Keratinocyte (primary cell): Measurements from ENCODE around the gene EXOC3L1. TPM values are rescaled to one million over a fixed set of nuclear protein-coding genes. Genes with fewer than 3 reads are reported as not detected.
A peak's percentile ranks its signal among the peaks of the same experiment; 100 is the strongest.

ENCODE experiments used
- DNase-seq: peaks from one replicate; pipeline ENCODE4 v3.0.0-alpha.2; 2011; ENCODE audit warnings: low read depth, missing footprints, low spot score
- FAIRE-seq: peaks from 2 replicates; lab custom pipeline; 2011; peaks lifted over from hg19 to GRCh38; lab: Jason Lieb, UNC
- H2AFZ ChIP-seq: 2 replicates; pipeline ENCODE4 v1.6.0; 2012; ENCODE audit warnings: low read length, control low read depth, inconsistent platforms; ENCODE audit not compliant: control insufficient read depth
- H3K27ac ChIP-seq: 2 replicates; pipeline ENCODE4 v1.5.1; 2011; ENCODE audit warnings: low read length; ENCODE audit not compliant: control insufficient read depth, insufficient read depth
- H3K27me3 ChIP-seq: 3 replicates; pipeline ENCODE4 v1.6.0; 2011; ENCODE audit warnings: low read length; ENCODE audit not compliant: control insufficient read depth, insufficient read depth; ENCODE audit errors: extremely low read depth
- H3K36me3 ChIP-seq, 2 experiments: 2 replicates in 1 of 2; 3 replicates in 1 of 2; pipeline ENCODE4 v1.5.1; 2011; ENCODE audit warnings: low read length in 2 of 2, mild to moderate bottlenecking in 1 of 2; ENCODE audit not compliant: control insufficient read depth in 2 of 2, insufficient read depth in 2 of 2; ENCODE audit errors: extremely low read depth in 1 of 2
- H3K4me1 ChIP-seq: 3 replicates; pipeline ENCODE4 v1.5.1; 2011; ENCODE audit warnings: low read length; ENCODE audit not compliant: control insufficient read depth, insufficient read depth; ENCODE audit errors: extremely low read depth
- H3K4me2 ChIP-seq: 3 replicates; pipeline ENCODE4 v1.6.0; 2011; ENCODE audit warnings: low read depth, low read length; ENCODE audit not compliant: control insufficient read depth, insufficient read depth; ENCODE audit errors: extremely low read depth
- H3K4me3 ChIP-seq, 3 experiments: fragments of 200-600 bp in 1 of 3; sonication (generic) in 1 of 3; 2 replicates in 2 of 3; 3 replicates in 1 of 3; pipeline ENCODE4 v1.5.1; 2011 to 2016; ENCODE audit warnings: low read length in 3 of 3, mild to moderate bottlenecking in 3 of 3, control low read depth in 2 of 3, inconsistent platforms in 1 of 3, low read depth in 1 of 3, mixed read lengths in 1 of 3, mixed run types in 1 of 3, moderate library complexity in 1 of 3; ENCODE audit not compliant: control insufficient read depth in 2 of 3, insufficient read depth in 2 of 3; ENCODE audit errors: extremely low read depth in 1 of 3
- H3K79me2 ChIP-seq: 2 replicates; pipeline ENCODE4 v1.6.0; 2012; ENCODE audit warnings: low read length; ENCODE audit not compliant: control insufficient read depth, insufficient read depth
- H3K9ac ChIP-seq: 3 replicates; pipeline ENCODE4 v1.6.0; 2011; ENCODE audit warnings: low read length; ENCODE audit not compliant: control insufficient read depth, insufficient read depth; ENCODE audit errors: extremely low read depth
- H3K9me1 ChIP-seq: 3 replicates; pipeline ENCODE4 v1.6.0; 2011; ENCODE audit warnings: low read length; ENCODE audit not compliant: control insufficient read depth, insufficient read depth; ENCODE audit errors: extremely low read depth
- H3K9me3 ChIP-seq: 2 replicates; pipeline ENCODE4 v1.5.1; 2012; ENCODE audit warnings: low read depth, low read length; ENCODE audit not compliant: control insufficient read depth
- H4K20me1 ChIP-seq: 3 replicates; pipeline ENCODE4 v1.6.0; 2011; ENCODE audit warnings: low read length; ENCODE audit not compliant: control insufficient read depth, insufficient read depth; ENCODE audit errors: extremely low read depth
- CTCF ChIP-seq, 3 experiments: IDR thresholded peaks in 1 of 3; conservative IDR thresholded peaks in 1 of 3; optimal IDR thresholded peaks in 1 of 3; 2 replicates in 2 of 3; 3 replicates in 1 of 3; pipeline versions ENCODE3 to v1.5.1; 2011; ENCODE audit warnings: low read length in 3 of 3, mild to moderate bottlenecking in 3 of 3, moderate library complexity in 2 of 3, control low read depth in 1 of 3, inconsistent platforms in 1 of 3; ENCODE audit not compliant: insufficient read depth in 2 of 3; ENCODE audit errors: extremely low read depth in 1 of 3
- EZH2 ChIP-seq: IDR thresholded peaks from one replicate; pipeline ENCODE4 v1.6.1; 2012; ENCODE audit warnings: inconsistent platforms, mild to moderate bottlenecking, low read length, moderate library complexity
- dilution Hi-C: fragments of 300-500 bp; cut with MboI; formaldehyde crosslinking; loops from one replicate; pipeline ENCODE4 v1.7.0; 2020; ENCODE audit warnings: low sequenced_read_pairs; ENCODE audit not compliant: extremely low pct_ligation_motif_present
- polyA plus RNA-seq, 5 experiments: library from polyadenylated mRNA; depleted of rRNA in 3 of 5; stranded (reverse) in 3 of 5; stranded (forward) in 1 of 5; unstranded in 1 of 5; fragments of >200 nt; gene quantifications; 1 replicate in 1 of 5; 2 replicates in 3 of 5; 3 replicates in 1 of 5; pipeline versions ENCODE4 v1.2.1 to v1.2.3, GENCODE V29; 2011 to 2012; ENCODE audit warnings: missing spikeins in 2 of 5, low read depth in 1 of 5, low replicate concordance in 1 of 5

Gene EXOC3L1
- polyA plus RNA-seq, 1 donor (not counting 4 experiments of a cell fraction or from before 2014, with no cell fraction given), result not detected

- peak overlapping the region; percentile 92 for H3K4me2 ChIP-seq
- no peak overlapping the region for H3K27ac ChIP-seq
- DNase-seq, result no peak
- H2AFZ ChIP-seq, result no peak overlapping the region
- no peak overlapping the region for H3K4me3 ChIP-seq
- no peaks in the 10 kb centered on the region for H3K9me3 ChIP-seq
- no peaks in the 10 kb centered on the region for H4K20me1 ChIP-seq
- peaks cover 7% of the 10 kb centered on the region for H3K27me3 ChIP-seq
- dilution Hi-C loops, result no loop called here
- H3K4me1 ChIP-seq, result peaks cover 30% of the 10 kb centered on the region
- TF ChIP-seq EZH2, result no peak
- TF ChIP-seq CTCF (optimal IDR thresholded peaks at IDR 0.05 in 1 of 3, IDR thresholded peaks at IDR 0.05 in 1 of 3, conservative IDR thresholded peaks at IDR 0.05 in 1 of 3; ENCODE audit: extremely low read depth in 1 of 3, insufficient read depth in 2 of 3, low read length in 3 of 3), result no peak
- H3K9ac ChIP-seq, result no peak overlapping the region
- no peaks in the 10 kb centered on the region for H3K79me2 ChIP-seq
- FAIRE-seq, result no peak
- peaks cover 3% of the 10 kb centered on the region for H3K9me1 ChIP-seq
- no peaks in the 10 kb centered on the region for H3K36me3 ChIP-seq
These were observed 28.3 kb downstream of the EXOC3L1 start for GRCh38 chr16:67161595-67162058.

GRCh38 chr16:67158637-67159600, 31.0 kb downstream of the EXOC3L1 start:
- dilution Hi-C loops, result no loop called here
- peaks cover 7% of the 10 kb centered on the region for H4K20me1 ChIP-seq
- peak overlapping the region; percentile 56 for H3K27ac ChIP-seq
- H3K36me3 ChIP-seq, result peaks cover 0 to 5% of the 10 kb centered on the region in 2 experiments
- peak overlapping the region; percentile 88 for H3K9ac ChIP-seq
- peaks cover 26% of the 10 kb centered on the region for H3K4me1 ChIP-seq
- peaks cover 3% of the 10 kb centered on the region for H3K9me1 ChIP-seq
- H3K79me2 ChIP-seq, result no peaks in the 10 kb centered on the region
- H3K27me3 ChIP-seq, result peaks cover 7% of the 10 kb centered on the region
- no peaks in the 10 kb centered on the region for H3K9me3 ChIP-seq
- H2AFZ ChIP-seq, result peak overlapping the region; percentile 92
- no peak for TF ChIP-seq EZH2
- TF ChIP-seq CTCF (optimal IDR thresholded peaks at IDR 0.05 in 1 of 3, IDR thresholded peaks at IDR 0.05 in 1 of 3, conservative IDR thresholded peaks at IDR 0.05 in 1 of 3; ENCODE audit: extremely low read depth in 1 of 3, insufficient read depth in 2 of 3, low read length in 3 of 3), result no peak
- FAIRE-seq (no peak), DNase-seq (no peak)
- H3K4me2 ChIP-seq, result peak overlapping the region; percentile 92
- peak overlapping the region; percentile 73 to 93 (median 80) for H3K4me3 ChIP-seq
